DND-41 (cell line): ENCODE measurements around the gene EFHD2.

Experiments
- ATAC-seq: fragments of 200-7000 bp; cut with Tn5 transposase; 3 replicates; pipeline ENCODE4 v1.9.1; 2021; ENCODE audit warnings: low read depth; ENCODE audit not compliant: insufficient read depth
- DNase-seq: peaks from one replicate; pipeline ENCODE4 v3.0.0-alpha.2; 2020
- H2AFZ ChIP-seq: 2 replicates; pipeline ENCODE4 v1.6.0; 2012; ENCODE audit warnings: low read depth, low read length
- H3K27ac ChIP-seq: 2 replicates; pipeline ENCODE4 v1.5.1; 2012; ENCODE audit warnings: low read length, inconsistent platforms
- H3K27me3 ChIP-seq: fragments of 200-600 bp; sonication (generic); 2 replicates; pipeline ENCODE4 v1.6.0; 2012; ENCODE audit warnings: low read length, mild to moderate bottlenecking, inconsistent platforms; ENCODE audit not compliant: insufficient read depth, poor library complexity
- H3K36me3 ChIP-seq: 2 replicates; pipeline ENCODE4 v1.5.1; 2012; ENCODE audit warnings: low read length, inconsistent platforms; ENCODE audit not compliant: insufficient read depth
- H3K4me1 ChIP-seq: 2 replicates; pipeline ENCODE4 v1.5.1; 2012; ENCODE audit warnings: mild to moderate bottlenecking, low read length; ENCODE audit not compliant: insufficient read depth
- H3K4me2 ChIP-seq: 2 replicates; pipeline ENCODE4 v1.6.0; 2012; ENCODE audit warnings: mild to moderate bottlenecking, moderate library complexity, low read length, inconsistent platforms; ENCODE audit not compliant: insufficient read depth
- H3K4me3 ChIP-seq, 2 experiments: fragments of 200-600 bp in 1 of 2; shearing (Covaris generic) in 1 of 2; 2 replicates each; pipeline ENCODE4 v1.5.1; 2012 to 2016; ENCODE audit warnings: inconsistent platforms in 2 of 2, low read length in 2 of 2, mild to moderate bottlenecking in 2 of 2, low read depth in 1 of 2, moderate library complexity in 1 of 2
- H3K79me2 ChIP-seq: 2 replicates; pipeline ENCODE4 v1.6.0; 2012; ENCODE audit warnings: low read length, inconsistent platforms; ENCODE audit not compliant: insufficient read depth
- H3K9ac ChIP-seq: 2 replicates; pipeline ENCODE4 v1.6.0; 2012; ENCODE audit warnings: low read depth, mild to moderate bottlenecking, inconsistent platforms, low read length, moderate library complexity
- H3K9me3 ChIP-seq: 2 replicates; pipeline ENCODE4 v1.5.1; 2012; ENCODE audit warnings: low read length, moderate library complexity, mild to moderate bottlenecking, inconsistent platforms; ENCODE audit not compliant: insufficient read depth, severe bottlenecking
- H4K20me1 ChIP-seq: 2 replicates; pipeline ENCODE4 v1.6.0; 2012; ENCODE audit warnings: low read length; ENCODE audit not compliant: insufficient read depth
- CTCF ChIP-seq: IDR thresholded peaks from 2 replicates; pipeline ENCODE4 v1.5.1; 2012; ENCODE audit warnings: borderline replicate concordance, low read length, moderate library complexity, mild to moderate bottlenecking; ENCODE audit not compliant: poor library complexity, severe bottlenecking; ENCODE audit errors: extremely low read depth
- EZH2 ChIP-seq: IDR thresholded peaks from 3 replicates; pipeline ENCODE4 v1.6.1; 2012; ENCODE audit warnings: borderline replicate concordance, low read depth, mild to moderate bottlenecking, moderate library complexity, low read length, inconsistent platforms; ENCODE audit not compliant: severe bottlenecking

EFHD2 gene

DNA sequence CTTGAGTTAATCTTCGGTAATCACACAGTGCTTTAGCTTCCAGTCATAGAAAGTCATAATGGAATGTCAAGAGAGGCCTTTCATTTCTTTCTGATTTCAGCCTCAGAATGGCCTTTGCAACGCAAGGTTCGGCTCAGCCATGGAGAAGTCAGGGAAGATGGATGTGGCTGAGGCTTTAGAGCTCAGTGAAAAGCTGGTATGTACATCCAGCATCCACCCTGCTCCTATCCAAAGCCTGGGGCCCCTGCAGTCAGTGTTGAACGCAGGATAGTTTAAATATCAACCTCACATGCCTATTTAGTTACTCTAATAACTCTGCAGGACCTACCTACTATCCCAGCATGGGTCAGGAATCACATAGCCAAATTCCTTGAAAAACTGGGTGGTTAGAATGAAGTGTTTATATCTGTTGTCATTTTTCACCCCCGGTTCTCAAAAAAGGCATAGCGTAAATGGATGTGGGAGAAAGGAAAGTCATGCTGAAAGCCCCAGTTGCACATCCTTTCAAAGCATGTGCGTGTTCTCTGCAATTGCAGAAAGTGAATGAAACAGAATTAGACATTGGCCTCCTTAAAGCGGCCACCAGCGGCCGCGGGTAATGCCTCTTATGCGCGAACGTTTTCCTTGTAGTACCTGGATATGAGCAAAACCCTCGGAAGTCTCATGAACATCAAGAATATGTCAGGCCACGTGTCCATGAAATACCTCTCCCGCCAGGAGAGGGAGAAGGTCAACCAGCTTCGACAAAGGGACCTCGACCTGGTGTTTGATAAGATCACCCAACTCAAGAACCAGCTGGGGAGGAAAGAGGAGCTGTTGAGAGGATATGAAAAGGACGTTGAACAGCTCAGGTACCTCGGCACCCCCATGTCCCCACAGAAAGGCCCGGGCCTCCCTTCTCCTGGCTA lies 28.8 kb upstream of the EFHD2 start:
- Histone ChIP-seq H2AFZ (no peak overlapping the region), H3K9ac (no peak overlapping the region), H3K27ac (no peak overlapping the region), H4K20me1 (0 out of 2 replicates have a peak, but pooled peaks cover 2% of the 10 kb centered on the region), H3K4me2 (no peak overlapping the region), H3K79me2 (no peaks in the 10 kb centered on the region), H3K9me3 (no peaks in the 10 kb centered on the region), H3K4me1 (no peaks in the 10 kb centered on the region), H3K27me3 (peaks cover 2% of the 10 kb centered on the region), H3K4me3 (no peak overlapping the region), H3K36me3 (no peaks in the 10 kb centered on the region)
- TF ChIP-seq EZH2 (no peak), CTCF (no peak)
- DNase-seq (no peak), ATAC-seq (no peak)

DNA sequence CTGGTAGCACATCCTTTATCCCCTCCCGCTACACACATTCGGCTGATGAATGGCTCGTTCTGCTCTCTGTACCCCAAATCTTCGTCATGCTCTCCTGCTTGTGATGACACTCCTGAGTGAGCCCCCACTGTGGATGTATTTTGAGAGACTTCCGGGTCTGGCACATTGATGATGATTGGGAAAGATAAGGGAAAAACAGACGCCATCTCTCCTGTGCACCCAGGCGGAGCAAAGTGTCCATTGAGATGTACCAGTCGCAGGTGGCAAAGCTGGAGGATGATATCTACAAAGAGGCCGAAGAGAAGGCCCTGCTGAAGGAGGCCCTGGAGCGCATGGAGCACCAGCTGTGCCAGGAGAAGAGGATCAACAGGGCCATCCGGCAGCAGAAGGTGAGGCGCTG lies 27.9 kb upstream of the EFHD2 start:
- no peaks in the 10 kb centered on the region for H3K4me1 ChIP-seq
- DNase-seq (no peak), ATAC-seq (no peak)
- H3K36me3 ChIP-seq, result no peaks in the 10 kb centered on the region
- H3K4me3 ChIP-seq, result no peak overlapping the region
- no peaks in the 10 kb centered on the region for H3K79me2 ChIP-seq
- H3K9me3 ChIP-seq, result no peaks in the 10 kb centered on the region
- H3K9ac ChIP-seq, result no peak overlapping the region
- no peak overlapping the region for H3K4me2 ChIP-seq
- H4K20me1 ChIP-seq, result 0 out of 2 replicates have a peak, but pooled peaks cover 3% of the 10 kb centered on the region
- no peak overlapping the region for H2AFZ ChIP-seq
- H3K27ac ChIP-seq, result no peak overlapping the region
- no peak for TF ChIP-seq CTCF
- H3K27me3 ChIP-seq, result peaks cover 3% of the 10 kb centered on the region

GRCh38 chr1:15382601-15383518 lies 26.8 kb upstream of the EFHD2 start:
- no peak overlapping the region for H3K9ac ChIP-seq

More at GRCh38 chr1:15382601-15383518, 26.8 kb upstream of the EFHD2 start:
- Histone ChIP-seq H4K20me1 (0 out of 2 replicates have a peak, but pooled peaks cover 3% of the 10 kb centered on the region), H3K4me2 (no peak overlapping the region), H3K4me3 (no peak overlapping the region), H3K36me3 (no peaks in the 10 kb centered on the region), H3K4me1 (no peaks in the 10 kb centered on the region), H3K27ac (no peak overlapping the region), H3K9me3 (no peaks in the 10 kb centered on the region), H2AFZ (no peak overlapping the region), H3K27me3 (peaks cover 3% of the 10 kb centered on the region), H3K79me2 (no peaks in the 10 kb centered on the region)
- TF ChIP-seq CTCF (no peak), EZH2 (no peak)
- DNase-seq, result no peak
- no peak for ATAC-seq
